ENCODE data around the gene KRTAP9-2. TPM values are rescaled to one million over a fixed set of nuclear protein-coding genes. Genes with fewer than 3 reads are reported as not detected.

Gene KRTAP9-2
- polyA plus RNA-seq, 1 donor, result not detected

Other genes with a start within 250 kb of the KRTAP9-2 start
- 10.9 TPM for gene KRT40, start 242.3 kb upstream of the KRTAP9-2 start, polyA plus RNA-seq (ENCODE audit: insufficient read length)
- gene KRTAP3-3, start 232.5 kb upstream of the KRTAP9-2 start, polyA plus RNA-seq (ENCODE audit: insufficient read length), result not detected
- gene KRTAP3-2, start 226.7 kb upstream of the KRTAP9-2 start, polyA plus RNA-seq (ENCODE audit: insufficient read length), result 0.52 TPM
- gene KRTAP3-1, start 217.5 kb upstream of the KRTAP9-2 start, polyA plus RNA-seq (ENCODE audit: insufficient read length), result not detected
- gene KRTAP1-5, start 199.4 kb upstream of the KRTAP9-2 start, polyA plus RNA-seq (ENCODE audit: insufficient read length), result not detected
- gene KRTAP1-4, start 196.5 kb upstream of the KRTAP9-2 start, polyA plus RNA-seq (ENCODE audit: insufficient read length), result not detected
- gene KRTAP1-3, start 191.8 kb upstream of the KRTAP9-2 start, polyA plus RNA-seq (ENCODE audit: insufficient read length), result not detected
- not detected for gene KRTAP1-1, start 185.2 kb upstream of the KRTAP9-2 start, polyA plus RNA-seq (ENCODE audit: insufficient read length)
- gene KRTAP2-1, start 179.3 kb upstream of the KRTAP9-2 start, polyA plus RNA-seq (ENCODE audit: insufficient read length), result not detected
- not detected for gene KRTAP2-2, start 171.4 kb upstream of the KRTAP9-2 start, polyA plus RNA-seq (ENCODE audit: insufficient read length)
- not detected for gene KRTAP2-3, start 166.5 kb upstream of the KRTAP9-2 start, polyA plus RNA-seq (ENCODE audit: insufficient read length)
- gene KRTAP2-4, start 160.8 kb upstream of the KRTAP9-2 start, polyA plus RNA-seq (ENCODE audit: insufficient read length), result not detected
- gene KRTAP4-7, start 142.5 kb upstream of the KRTAP9-2 start, polyA plus RNA-seq (ENCODE audit: insufficient read length), result not detected
- not detected for gene KRTAP4-8, start 128.5 kb upstream of the KRTAP9-2 start, polyA plus RNA-seq (ENCODE audit: insufficient read length)
- gene KRTAP4-16, start 124.4 kb upstream of the KRTAP9-2 start, polyA plus RNA-seq (ENCODE audit: insufficient read length), result not detected
- not detected for gene KRTAP4-9, start 121.3 kb upstream of the KRTAP9-2 start, polyA plus RNA-seq (ENCODE audit: insufficient read length)
- gene KRTAP4-11, start 108.3 kb upstream of the KRTAP9-2 start, polyA plus RNA-seq (ENCODE audit: insufficient read length), result not detected
- gene KRTAP4-12, start 102.5 kb upstream of the KRTAP9-2 start, polyA plus RNA-seq (ENCODE audit: insufficient read length), result not detected
- gene KRTAP4-6, start 86.1 kb upstream of the KRTAP9-2 start, polyA plus RNA-seq (ENCODE audit: insufficient read length), result not detected
- gene KRTAP4-5, start 76.8 kb upstream of the KRTAP9-2 start, polyA plus RNA-seq (ENCODE audit: insufficient read length), result not detected
- not detected for gene KRTAP4-4, start 65.9 kb upstream of the KRTAP9-2 start, polyA plus RNA-seq (ENCODE audit: insufficient read length)
- gene KRTAP4-3, start 58.4 kb upstream of the KRTAP9-2 start, polyA plus RNA-seq (ENCODE audit: insufficient read length), result not detected
- gene KRTAP4-2, start 48.4 kb upstream of the KRTAP9-2 start, polyA plus RNA-seq (ENCODE audit: insufficient read length), result not detected
- not detected for gene KRTAP4-1, start 41.7 kb upstream of the KRTAP9-2 start, polyA plus RNA-seq (ENCODE audit: insufficient read length)
- gene KRTAP9-1, start 36.8 kb upstream of the KRTAP9-2 start, polyA plus RNA-seq (ENCODE audit: insufficient read length), result not detected
- gene KRTAP9-3, start 5.8 kb downstream of the KRTAP9-2 start, polyA plus RNA-seq (ENCODE audit: insufficient read length), result not detected
- gene KRTAP9-8, start 11.4 kb downstream of the KRTAP9-2 start, polyA plus RNA-seq (ENCODE audit: insufficient read length), result not detected
- gene KRTAP9-4, start 23.0 kb downstream of the KRTAP9-2 start, polyA plus RNA-seq (ENCODE audit: insufficient read length), result not detected
- not detected for gene KRTAP9-9, start 28.7 kb downstream of the KRTAP9-2 start, polyA plus RNA-seq (ENCODE audit: insufficient read length)
- gene KRTAP9-6, start 38.7 kb downstream of the KRTAP9-2 start, polyA plus RNA-seq (ENCODE audit: insufficient read length), result 0.22 TPM
- gene KRTAP9-7, start 49.0 kb downstream of the KRTAP9-2 start, polyA plus RNA-seq (ENCODE audit: insufficient read length), result not detected
- gene KRTAP29-1, start 76.2 kb downstream of the KRTAP9-2 start, polyA plus RNA-seq (ENCODE audit: insufficient read length), result not detected
- gene KRTAP16-1, start 82.7 kb downstream of the KRTAP9-2 start, polyA plus RNA-seq (ENCODE audit: insufficient read length), result not detected
- not detected for gene KRTAP17-1, start 89.1 kb downstream of the KRTAP9-2 start, polyA plus RNA-seq (ENCODE audit: insufficient read length)
- gene KRT33A, start 124.2 kb downstream of the KRTAP9-2 start, polyA plus RNA-seq (ENCODE audit: insufficient read length), result not detected
- gene KRT33B, start 143.2 kb downstream of the KRTAP9-2 start, polyA plus RNA-seq (ENCODE audit: insufficient read length), result not detected
- gene KRT34, start 155.7 kb downstream of the KRTAP9-2 start, polyA plus RNA-seq (ENCODE audit: insufficient read length), result not detected
- gene KRT31, start 171.0 kb downstream of the KRTAP9-2 start, polyA plus RNA-seq (ENCODE audit: insufficient read length), result 5.9 TPM
- not detected for gene KRT37, start 197.9 kb downstream of the KRTAP9-2 start, polyA plus RNA-seq (ENCODE audit: insufficient read length)
- not detected for gene KRT38, start 214.3 kb downstream of the KRTAP9-2 start, polyA plus RNA-seq (ENCODE audit: insufficient read length)
- not detected for gene KRT32, start 240.7 kb downstream of the KRTAP9-2 start, polyA plus RNA-seq (ENCODE audit: insufficient read length)